Tongue (tissue), 2 donors: ENCODE data around the gene BTN1A1. TPM values are rescaled to one million over a fixed set of nuclear protein-coding genes. Genes with fewer than 3 reads are reported as not detected.
"Not testable (repeated sequence)": the region's sequence is repeated elsewhere in the genome, so short reads cannot be mapped to it uniquely, and the experiment has no call there.

Experiments used
- DNase-seq: peaks from one replicate; pipeline ENCODE4 v3.0.0-alpha.2; 2015
- total RNA-seq: library from RNA; depleted of rRNA; stranded (reverse); fragments of >200 nt; gene quantifications from one replicate; pipeline ENCODE4 v1.2.3, GENCODE V29; 2014

Gene BTN1A1
- total RNA-seq, 1 donor from 2014 or later, result not detected

DNA sequence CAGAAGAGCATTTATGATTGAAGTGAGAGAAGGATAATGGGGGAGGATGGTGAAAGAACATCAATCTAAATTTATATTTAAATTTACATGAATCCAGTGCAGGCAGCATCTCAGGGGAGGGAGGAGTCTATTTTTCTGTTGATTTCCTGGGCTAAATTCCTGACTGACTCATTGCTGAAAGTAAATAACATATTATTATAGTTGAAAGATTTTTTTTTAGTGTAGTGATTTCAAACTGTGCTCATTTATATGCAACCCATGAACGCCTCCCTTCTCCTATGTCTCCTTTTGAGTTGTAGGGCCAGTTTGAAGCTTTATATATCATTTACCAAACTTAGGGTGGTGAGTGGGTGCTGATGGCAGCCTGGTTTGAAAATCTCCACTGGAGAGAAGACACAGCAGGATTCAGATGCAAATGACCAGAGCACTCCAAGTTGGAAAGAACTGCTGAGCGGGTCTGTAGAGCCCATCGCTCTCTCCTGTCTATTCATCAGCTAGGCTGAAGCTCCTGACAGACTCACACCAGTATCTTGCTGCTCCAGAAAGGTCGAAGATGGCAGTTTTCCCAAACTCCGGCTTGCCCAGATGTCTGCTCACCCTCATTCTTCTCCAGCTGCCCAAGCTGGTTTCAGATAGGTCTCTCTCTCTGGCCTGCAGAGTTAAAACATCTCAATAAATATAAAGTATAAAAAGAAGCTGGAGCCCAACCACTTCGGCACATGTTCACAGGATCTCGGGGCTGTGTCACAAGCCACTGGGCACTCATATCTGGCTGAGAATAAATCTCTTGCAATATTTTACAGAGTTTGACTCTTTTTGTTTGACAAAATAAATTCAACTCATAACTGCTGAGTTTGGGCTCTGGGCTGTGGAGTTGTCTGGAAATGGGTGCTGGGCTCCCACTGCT, 24.0 kb upstream of the BTN1A1 start:
- no peak for DNase-seq

DNA sequence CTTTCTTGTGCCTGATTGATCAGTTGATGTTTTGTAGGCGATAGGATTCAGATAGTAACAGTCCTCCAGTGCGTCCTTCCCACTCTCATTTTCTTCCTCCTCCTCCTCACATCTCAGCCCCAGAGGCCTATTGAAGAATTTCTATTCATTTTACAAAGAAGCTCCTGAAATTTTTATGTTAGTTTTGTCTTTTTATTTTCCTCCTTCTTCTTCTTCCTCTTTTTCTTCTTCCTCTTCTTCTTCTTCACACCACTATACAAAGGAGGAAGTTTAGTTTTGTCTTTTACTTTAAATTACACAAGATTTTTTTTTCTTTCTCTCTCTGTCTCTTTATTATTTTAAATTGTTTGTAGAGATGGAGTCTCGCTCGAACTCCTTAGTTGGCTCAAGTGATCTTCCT, 23.2 kb upstream of the BTN1A1 start:
- DNase-seq, result no peak

DNA sequence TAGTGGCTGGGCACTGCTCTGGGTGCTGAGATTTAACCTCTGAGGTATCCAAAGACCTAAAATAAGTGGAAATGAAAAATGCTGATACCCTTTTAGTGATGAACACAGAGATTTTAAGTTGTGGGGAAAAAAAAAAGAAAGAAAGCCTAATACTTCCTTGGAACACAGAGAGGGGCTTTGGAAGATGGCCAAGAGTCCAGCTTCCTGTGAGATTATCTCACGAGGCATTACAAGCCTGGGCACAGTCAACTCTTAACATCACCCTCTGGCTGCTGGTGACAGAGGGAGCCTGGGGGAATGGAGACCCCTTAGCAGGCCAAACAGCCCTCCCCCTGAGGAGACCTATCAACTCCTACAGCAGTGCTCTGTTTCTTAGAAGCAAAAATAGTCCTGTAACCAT, 22.7 kb upstream of the BTN1A1 start:
- DNase-seq, result no peak

DNA sequence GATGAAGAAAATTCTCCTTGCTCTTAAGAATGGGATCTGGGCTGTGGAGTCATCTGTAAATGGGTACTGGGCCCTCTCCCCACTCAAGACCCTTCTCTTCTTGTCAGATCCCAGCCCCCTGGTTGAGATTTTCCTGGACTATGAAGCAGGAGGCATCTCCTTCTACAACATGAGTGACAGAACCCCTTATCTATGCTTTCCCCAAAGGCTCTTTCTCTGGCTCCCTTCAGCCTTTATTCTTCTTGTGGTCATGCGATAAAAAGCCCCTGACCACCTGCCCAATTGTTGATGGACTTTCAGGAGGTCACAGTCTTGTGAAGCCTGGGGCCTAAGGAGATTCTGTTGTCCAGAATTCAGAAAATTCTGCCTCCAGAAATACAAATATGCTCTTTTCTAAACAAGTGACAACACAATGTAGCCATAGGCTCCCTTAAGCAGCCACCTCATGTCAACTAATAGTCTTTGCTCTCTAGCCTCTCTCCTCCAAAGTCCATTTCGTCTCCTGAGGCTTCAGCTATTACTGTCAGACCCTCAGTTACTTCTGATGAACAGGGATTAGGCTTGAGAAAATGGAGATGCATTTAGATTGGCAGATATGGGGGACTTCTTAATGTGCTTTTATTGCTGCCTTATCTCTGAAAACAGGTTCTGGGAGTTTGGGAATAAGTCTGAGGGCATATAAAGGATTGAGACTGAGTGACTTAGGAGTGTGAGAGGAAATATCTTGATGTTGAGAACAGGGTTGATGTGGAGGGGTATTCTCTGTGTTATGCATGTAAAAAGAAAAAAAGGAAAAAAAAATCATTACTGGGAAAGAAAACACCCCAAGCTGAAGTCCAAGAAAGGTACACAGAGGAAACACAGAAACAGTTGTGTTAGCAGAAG, 21.8 kb upstream of the BTN1A1 start:
- DNase-seq, result no peak

DNA sequence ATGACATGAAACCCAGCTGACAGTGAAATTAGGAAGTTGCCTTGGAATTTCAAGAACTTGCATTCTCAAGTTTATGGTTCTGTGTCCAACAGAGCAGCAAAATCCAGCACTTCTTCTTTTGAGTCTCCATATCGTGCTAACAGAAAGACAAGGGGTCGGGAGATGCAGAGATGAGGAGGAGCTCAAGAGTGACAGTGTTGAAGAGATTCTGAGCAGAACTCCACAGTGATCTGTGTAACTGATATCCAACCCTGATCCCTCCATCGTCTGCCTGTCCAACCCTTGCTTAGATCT, 21.2 kb upstream of the BTN1A1 start:
- DNase-seq, result no peak

DNA sequence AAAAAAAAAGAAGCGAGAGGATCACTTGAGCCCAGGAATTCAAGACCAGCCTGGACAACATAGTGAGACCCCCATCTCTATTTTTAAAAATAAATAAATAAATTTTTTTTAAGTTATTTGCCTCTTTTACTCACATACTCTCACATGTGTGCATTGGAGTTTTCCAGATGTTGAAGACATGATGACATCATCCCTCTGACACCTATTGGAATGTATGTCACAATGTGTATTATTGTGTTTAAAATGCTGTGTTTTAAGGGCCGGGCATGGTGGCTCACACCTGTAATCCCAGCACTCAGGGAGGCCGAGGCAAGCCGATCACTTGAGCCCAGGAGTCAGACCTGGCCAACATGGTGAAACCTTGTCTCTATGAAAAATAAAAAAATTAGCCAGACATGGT, 17.8 kb upstream of the BTN1A1 start:
- no peak for DNase-seq

DNA sequence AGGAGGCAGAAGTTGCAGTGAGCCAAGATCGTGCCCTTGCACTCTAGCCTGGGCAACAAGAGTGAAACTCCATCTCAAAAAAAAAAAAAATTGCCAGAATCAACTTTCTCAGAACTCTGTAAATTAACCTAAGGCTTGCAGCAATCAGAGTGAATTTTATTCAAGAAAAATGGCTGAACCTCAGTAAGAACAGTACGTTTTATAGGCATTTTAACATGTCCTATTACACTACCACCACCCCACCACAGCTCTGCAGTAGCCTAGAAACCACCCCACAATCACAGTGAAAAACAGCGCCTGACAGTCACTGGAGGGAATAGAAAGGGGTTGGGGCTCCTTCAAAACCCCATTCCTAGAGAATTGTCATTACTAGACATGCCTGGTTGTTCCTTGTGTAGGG, 16.4 kb upstream of the BTN1A1 start:
- DNase-seq, result no peak

DNA sequence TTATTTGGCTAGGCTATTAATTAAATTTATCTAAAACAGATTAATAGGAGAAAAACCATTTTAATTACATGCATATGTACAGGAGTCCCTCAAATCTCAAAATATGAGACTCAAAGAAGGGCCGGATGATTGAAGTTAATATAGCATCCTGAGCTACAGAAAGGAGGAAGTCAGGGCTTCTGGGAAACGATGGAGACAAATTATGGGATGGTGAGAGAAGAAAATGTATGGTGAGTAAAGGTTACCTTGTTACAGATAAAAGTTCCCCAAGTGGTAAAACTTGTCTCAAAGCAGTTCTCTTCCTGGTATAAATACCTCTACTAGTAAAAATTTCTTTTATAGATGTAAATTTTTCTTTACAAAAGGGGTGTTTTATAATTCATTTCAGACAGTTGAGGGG, 15.9 kb upstream of the BTN1A1 start:
- no peak for DNase-seq

DNA sequence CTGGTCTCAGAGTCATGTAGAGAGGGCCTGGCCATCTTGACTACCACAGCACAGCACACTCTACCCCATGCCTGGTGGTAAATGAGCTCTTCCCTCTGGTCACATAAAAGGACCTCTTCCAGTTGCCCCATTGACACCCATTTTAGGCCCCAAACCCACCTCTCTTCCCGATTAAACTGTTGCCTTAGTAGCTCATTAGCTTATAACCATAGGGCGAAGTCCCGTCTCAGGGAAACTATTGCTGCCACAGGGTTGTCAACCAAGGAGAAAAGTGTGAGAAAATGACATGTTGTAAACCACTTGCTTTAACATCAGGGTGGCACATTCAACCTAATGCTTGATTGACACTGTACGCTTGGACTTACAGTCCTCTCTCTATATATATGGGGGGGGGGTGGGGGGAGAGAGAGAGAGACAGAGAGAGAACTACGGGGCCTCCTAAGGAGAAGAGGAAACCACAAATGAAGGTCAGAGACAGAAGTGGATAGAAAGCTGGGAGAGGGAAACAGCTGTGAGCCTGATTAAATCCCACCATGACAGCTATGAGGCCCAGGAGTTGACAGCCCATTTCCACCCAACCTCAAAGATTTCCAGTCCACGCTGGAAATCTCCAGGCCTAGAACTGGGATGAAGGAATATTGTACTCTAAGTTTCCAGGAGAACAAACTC, 14.9 kb upstream of the BTN1A1 start:
- DNase-seq, result no peak

DNA sequence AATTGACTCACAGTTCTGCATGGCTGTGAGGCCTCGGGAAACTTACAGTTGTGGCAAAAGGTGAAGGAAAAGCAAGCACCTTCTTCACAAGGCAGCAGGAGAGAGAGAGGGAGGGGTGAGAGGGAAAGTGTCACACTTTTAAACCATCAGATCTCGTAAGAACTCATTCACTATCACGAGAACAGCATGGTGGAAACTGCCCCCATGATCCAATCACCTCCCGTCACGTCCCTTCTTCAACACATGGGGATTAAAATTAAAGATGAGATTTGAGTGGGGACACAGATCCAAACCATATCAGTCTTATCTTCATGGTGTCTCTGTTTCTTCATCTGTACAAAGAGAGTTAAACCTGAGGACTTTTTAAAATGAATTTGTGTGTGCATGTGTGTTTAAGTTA, 13.7 kb upstream of the BTN1A1 start:
- no peak for DNase-seq

DNA sequence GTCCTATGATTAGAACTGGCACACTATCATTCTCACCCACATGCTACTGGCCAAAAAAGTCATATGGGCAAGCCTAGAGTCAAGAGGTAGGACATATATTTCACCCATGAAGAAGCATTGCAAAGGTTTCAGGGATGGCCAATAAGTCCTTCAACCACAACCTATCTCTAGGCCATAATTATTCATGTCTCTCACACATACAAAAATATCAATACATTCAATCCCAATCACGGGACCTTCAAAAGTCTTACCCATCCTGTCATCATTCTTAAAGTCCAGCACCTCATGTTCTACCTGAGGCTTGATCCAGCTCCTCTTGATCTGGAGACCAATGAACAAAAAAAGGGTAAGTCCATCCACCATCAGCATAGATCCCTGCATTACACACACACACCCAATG, 12.6 kb upstream of the BTN1A1 start:
- DNase-seq, result no peak

DNA sequence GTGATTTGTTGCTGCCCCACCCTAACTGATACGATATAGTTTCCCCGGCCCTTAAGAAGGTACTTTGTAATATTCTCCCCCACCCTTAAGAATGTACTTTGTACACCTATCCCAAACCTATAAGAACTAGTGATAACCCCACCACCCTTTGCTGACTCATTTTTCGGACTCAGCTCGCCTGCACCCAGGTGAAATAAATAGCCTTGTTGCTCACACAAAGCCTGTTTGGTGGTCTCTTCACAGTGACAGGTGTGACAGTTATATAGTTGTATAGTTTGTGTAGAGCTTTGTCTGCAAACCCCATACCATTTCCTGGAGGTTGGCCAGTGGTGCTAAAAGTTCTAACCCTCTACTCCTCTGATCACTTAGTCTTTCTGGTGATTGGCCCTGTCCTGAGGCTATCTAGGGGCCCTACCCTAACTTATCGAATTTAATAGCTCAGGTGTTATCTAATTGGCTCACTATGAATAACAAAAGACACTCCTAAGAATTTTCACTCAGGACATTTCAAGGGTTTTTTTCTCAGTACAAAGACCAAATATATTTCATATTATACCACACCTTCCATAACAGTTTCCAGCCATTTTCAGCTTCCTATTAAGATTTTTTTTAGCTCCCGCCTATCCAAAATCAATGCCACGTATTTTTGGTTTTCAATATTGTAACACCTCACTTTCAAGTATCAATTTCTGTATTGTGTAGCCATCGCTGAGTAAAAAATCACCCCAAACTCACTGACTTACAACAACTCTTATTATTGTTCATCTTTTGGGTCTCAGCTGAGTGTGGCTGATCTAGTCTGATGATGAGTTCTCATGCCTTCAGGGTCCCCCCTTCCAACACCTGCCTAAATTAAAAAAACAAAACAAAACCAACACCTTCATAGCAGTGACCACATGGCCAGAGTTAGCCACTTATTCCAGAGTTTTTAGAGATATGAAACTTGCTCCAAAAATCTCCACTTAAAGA, 9.8 kb upstream of the BTN1A1 start:
- no peak for DNase-seq

DNA sequence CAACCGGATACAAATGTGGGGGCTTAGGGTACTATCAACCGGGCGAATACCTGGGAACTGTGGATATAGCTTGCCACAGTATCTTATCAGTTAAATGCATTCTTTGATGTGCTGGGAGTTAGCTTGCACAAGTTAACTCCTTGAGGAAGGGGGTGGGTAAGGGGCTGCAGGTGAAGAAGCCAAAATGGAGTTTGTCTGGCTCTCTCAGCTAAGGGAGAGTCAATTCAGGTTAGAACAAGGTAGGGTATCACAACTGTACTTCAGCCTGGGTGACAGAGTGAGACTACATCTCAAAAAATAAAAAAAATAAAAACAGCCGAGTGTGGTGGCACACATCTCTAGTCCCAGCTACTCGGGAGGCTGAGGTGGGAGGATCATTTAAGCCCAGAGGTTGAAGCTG, 8.5 kb upstream of the BTN1A1 start:
- no peak for DNase-seq

DNA sequence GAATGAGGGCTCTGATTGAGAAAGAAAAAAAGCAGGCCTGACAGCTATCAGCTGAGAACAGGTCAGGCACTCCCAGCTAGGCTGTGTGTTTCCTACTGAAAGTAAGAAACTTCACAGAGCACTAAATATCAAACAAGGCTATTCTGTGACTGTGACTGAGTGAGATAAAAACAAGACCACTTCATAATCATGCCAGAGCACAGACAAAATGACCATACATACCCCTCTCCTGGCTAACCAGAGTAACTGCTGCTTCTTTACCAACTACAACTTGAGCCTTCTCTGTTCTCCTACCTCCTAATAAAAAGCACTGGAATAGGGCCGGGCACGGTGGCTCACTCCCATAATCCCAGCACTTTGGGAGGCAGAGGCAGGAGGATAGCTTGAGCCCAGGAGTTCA, 6.8 kb upstream of the BTN1A1 start:
- DNase-seq, result no peak

DNA sequence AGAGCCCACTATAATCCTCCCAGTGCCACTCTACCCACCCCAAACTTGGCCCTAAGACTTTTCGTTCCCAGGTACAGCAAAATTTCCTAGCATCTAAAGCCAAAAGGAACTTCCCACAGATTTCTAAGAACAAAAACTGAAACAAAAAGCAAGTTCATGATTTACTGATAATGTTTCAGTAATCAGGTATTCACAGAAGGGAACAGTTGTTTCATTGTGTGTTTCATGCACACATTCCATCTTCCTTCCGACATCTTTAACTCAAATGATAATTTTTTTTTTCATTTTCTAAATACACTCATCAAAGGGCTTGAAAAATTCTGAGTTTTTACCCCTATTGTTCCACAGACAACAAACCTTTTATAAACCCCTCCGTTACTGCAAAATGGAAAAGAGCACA, 6.0 kb upstream of the BTN1A1 start:
- no peak for DNase-seq

DNA sequence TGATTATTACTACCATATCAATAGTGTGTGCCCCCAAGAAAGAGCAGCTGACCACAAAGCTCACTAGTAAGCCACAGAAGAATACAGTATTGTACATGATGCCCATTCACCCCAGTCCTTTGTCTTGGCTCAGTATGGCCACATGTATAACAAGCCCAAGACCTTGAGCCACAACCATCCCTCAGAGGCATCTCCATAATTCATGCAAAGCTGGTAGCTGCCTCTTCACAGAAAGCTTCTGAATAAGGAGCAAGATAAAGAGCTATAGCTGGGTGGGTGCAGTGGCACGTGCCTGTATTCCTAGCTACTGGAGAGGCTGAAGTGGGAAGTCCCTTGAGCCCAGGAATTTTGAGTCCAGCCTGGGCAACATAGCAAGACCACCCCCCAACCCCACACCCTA, 4.8 kb upstream of the BTN1A1 start:
- DNase-seq, result no peak

DNA sequence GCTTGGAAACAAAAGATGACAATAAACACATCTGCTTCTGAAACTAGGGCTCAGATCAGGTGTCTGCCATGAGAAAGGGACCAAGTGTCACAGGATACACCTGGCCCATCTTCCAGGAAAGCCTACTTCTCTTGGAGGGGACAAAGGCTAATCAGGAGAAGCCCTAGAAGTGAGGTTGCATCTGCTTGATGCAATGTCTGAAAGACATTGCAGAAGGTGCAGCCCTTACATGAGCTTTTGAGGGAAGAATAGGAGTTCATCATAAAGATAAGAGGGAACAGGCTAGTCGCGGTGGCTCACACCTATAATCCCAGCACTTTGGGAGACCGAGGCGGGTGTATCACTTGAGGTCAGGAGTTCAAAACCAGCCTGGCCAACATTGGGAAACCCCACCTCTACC, 2.5 kb upstream of the BTN1A1 start:
- no peak for DNase-seq

DNA sequence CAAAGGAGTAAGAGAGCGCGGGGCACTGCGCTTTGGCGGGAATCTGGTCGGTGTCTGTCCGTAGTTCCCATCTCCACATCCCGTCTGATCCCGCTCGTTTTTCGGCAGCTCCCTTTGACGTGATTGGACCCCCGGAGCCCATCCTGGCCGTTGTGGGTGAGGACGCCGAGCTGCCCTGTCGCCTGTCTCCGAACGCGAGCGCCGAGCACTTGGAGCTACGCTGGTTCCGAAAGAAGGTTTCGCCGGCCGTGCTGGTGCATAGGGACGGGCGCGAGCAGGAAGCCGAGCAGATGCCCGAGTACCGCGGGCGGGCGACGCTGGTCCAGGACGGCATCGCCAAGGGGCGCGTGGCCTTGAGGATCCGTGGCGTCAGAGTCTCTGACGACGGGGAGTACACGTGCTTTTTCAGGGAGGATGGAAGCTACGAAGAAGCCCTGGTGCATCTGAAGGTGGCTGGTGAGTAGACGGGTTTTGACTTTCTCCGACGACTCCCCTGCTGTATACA, 1.4 kb downstream of the BTN1A1 start:
- peak; percentile 37 for DNase-seq

DNA sequence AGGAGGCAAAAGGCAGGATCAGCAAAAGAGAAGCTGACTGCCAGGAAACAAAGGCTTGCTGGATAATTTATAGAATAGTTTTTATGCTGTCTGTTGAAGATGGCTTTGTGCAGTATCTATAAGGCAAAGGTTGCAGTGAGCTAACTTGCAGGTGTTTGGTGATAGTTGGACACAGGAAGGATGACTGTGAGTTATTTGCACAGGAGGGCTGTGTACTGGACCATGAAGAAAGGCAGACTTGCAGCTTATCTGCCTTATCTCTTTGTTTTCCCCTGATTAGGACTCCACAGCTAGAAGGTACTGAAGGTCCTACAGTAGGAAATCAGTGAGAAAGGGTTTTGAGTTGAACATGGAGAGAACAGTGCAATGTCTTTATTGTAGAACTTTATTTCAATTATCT, 2.1 kb downstream of the BTN1A1 start:
- no peak for DNase-seq

DNA sequence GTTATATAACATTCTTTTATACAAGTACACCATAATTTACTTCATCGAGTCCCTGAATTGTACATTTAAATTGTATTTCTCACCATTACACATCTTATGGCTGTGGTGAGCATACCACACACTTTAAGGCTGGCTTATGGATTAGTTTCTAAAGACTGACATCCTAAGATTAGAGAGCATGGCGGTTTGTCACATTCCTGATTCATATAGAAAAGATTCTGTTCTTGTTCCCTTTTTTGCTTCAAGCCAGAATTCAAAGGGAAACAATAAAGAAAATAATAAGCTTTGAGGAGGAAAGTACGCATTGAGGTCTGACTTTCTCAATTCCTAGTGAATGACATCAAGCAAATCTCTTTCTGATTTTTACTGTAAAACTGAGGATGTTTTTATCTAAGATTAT, 2.5 kb downstream of the BTN1A1 start:
- DNase-seq, result no peak

DNA sequence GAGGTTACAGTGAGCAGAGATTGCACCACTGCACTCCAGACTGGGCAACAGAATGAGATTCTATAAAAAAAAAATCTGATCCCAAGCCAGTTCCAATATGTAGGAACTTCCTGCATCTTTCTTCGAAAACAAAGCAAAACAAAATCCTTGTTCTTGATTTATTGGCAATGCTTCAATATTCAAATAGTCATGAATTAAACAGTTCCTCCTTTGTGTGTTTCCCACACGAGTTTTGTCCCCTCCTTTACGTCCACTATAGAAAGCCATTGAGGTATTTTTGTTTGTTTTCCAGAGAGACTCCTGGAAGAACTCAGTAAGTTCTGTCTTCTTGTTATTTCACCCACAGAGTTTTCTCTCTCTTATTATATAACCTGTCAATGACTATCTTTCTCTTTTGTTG, 7.6 kb downstream of the BTN1A1 start:
- DNase-seq, result no peak

DNA sequence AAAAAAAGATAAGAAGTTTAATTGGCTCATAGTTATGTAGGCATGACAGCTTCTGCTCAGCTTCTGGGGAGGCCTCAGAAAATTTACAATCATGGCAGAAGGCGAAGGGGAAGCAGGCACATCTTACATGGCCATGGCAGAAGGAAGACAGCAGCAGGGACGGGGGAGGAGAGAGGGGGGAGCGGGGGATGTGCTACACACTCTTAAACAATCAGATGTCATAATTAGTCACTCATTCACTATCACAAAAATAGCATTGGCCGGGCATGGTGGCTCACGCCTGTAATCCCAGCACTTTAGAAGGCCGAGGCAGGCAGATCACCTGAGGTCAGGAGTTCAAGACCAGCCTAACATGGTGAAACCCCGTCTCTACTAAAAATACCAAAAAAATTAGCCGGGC, 10.9 kb downstream of the BTN1A1 start:
- DNase-seq, result not testable (repeated sequence)
